ENCODE data around the gene OR5L2.

DNA sequence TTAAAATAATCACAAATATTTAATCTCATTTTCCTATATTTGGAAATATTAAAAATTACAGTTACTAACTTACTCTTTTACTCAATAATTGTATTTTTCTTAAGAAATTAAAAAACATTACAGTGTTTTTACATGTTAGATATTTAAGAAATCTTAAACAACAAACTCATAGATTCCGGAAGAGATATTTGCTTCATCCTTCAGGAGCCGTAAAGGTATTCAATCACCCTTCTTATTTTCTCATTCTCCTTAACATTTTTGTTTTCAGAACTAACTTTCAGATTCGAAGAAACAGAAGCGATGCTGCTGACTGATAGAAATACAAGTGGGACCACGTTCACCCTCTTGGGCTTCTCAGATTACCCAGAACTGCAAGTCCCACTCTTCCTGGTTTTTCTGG, 7.7 kb upstream of the OR5L2 start, which contains the start of gene OR5D18:
- TF ChIP-seq POLR2A (IDR thresholded peaks at IDR 0.05) (no peak), CTCF (IDR thresholded peaks at IDR 0.05) (no peak)
